ENCODE data around the gene SLC2A4RG. TPM values are rescaled to one million over a fixed set of nuclear protein-coding genes. Genes with fewer than 3 reads are reported as not detected.
A peak's percentile ranks its signal among the peaks of the same experiment; 100 is the strongest.

The SLC2A4RG gene
- total and polyA plus RNA-seq, 2 of the 13 experiments (the other 11 are each of a cell fraction or from before 2014, with no cell fraction given): 91.4 to 95.9 TPM

- TF ChIP-seq, protein P1, sequence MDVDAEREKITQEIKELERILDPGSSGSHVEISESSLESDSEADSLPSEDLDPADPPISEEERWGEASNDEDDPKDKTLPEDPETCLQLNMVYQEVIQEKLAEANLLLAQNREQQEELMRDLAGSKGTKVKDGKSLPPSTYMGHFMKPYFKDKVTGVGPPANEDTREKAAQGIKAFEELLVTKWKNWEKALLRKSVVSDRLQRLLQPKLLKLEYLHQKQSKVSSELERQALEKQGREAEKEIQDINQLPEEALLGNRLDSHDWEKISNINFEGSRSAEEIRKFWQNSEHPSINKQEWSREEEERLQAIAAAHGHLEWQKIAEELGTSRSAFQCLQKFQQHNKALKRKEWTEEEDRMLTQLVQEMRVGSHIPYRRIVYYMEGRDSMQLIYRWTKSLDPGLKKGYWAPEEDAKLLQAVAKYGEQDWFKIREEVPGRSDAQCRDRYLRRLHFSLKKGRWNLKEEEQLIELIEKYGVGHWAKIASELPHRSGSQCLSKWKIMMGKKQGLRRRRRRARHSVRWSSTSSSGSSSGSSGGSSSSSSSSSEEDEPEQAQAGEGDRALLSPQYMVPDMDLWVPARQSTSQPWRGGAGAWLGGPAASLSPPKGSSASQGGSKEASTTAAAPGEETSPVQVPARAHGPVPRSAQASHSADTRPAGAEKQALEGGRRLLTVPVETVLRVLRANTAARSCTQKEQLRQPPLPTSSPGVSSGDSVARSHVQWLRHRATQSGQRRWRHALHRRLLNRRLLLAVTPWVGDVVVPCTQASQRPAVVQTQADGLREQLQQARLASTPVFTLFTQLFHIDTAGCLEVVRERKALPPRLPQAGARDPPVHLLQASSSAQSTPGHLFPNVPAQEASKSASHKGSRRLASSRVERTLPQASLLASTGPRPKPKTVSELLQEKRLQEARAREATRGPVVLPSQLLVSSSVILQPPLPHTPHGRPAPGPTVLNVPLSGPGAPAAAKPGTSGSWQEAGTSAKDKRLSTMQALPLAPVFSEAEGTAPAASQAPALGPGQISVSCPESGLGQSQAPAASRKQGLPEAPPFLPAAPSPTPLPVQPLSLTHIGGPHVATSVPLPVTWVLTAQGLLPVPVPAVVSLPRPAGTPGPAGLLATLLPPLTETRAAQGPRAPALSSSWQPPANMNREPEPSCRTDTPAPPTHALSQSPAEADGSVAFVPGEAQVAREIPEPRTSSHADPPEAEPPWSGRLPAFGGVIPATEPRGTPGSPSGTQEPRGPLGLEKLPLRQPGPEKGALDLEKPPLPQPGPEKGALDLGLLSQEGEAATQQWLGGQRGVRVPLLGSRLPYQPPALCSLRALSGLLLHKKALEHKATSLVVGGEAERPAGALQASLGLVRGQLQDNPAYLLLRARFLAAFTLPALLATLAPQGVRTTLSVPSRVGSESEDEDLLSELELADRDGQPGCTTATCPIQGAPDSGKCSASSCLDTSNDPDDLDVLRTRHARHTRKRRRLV (CRISPR knock-in tag; IDR thresholded peaks at IDR 0.05): peak; percentile 61; the same call in 1 of the 2 replicates
- TF ChIP-seq ZNF761 (CRISPR knock-in tag; conservative IDR thresholded peaks at IDR 0.05) (peak; percentile 59; the same call in 1 of the 2 replicates), NR3C1 (CRISPR knock-in tag; IDR thresholded peaks at IDR 0.05) (no peak), ZNF431 (CRISPR knock-in tag; IDR thresholded peaks at IDR 0.05; ENCODE audit: borderline replicate concordance, low read depth) (0 out of 2 replicates have a peak, but pooled peaks have one; percentile 1), NFE2L2 (IDR thresholded peaks at IDR 0.05; ENCODE audit: low read length) (no peak), ZNF569 (CRISPR knock-in tag; IDR thresholded peaks at IDR 0.05; ENCODE audit: borderline replicate concordance) (0 out of 2 replicates have a peak, but pooled peaks have one; percentile 65), ZNF101 (CRISPR knock-in tag; IDR thresholded peaks at IDR 0.05; ENCODE audit: borderline replicate concordance, low read depth) (no peak), ZNF335 (CRISPR knock-in tag; IDR thresholded peaks at IDR 0.05) (peak; percentile 67; the same call in 1 of the 2 replicates), KAT2B (IDR thresholded peaks at IDR 0.05; ENCODE audit: borderline replicate concordance, low read depth, low read length) (no peak), ZFP62 (CRISPR knock-in tag; IDR thresholded peaks at IDR 0.05) (0 out of 2 replicates have a peak, but pooled peaks have one; percentile 53), HOXA5 (CRISPR knock-in tag; IDR thresholded peaks at IDR 0.05) (no peak), ZNF605 (CRISPR knock-in tag; IDR thresholded peaks at IDR 0.05) (peak; percentile 93), XBP1 (CRISPR knock-in tag; IDR thresholded peaks at IDR 0.05) (0 out of 2 replicates have a peak, but pooled peaks have one; percentile 19), ZNF343 (CRISPR knock-in tag; IDR thresholded peaks at IDR 0.05) (peak; percentile 19; the same call in 1 of the 2 replicates), SMAD1 (CRISPR knock-in tag; IDR thresholded peaks at IDR 0.05; ENCODE audit: borderline replicate concordance, low read depth) (no peak), ZNF20 (CRISPR knock-in tag; IDR thresholded peaks at IDR 0.05) (peak; percentile 70), ZNF329 (CRISPR knock-in tag; IDR thresholded peaks at IDR 0.05; ENCODE audit: low read depth) (peak; percentile 55; the same call in 1 of the 2 replicates)
- TF ChIP-seq, protein P2, sequence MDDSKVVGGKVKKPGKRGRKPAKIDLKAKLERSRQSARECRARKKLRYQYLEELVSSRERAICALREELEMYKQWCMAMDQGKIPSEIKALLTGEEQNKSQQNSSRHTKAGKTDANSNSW (CRISPR knock-in tag; IDR thresholded peaks at IDR 0.05; ENCODE audit: borderline replicate concordance): 0 out of 2 replicates have a peak, but pooled peaks have one; percentile 11
- TF ChIP-seq, protein P3, sequence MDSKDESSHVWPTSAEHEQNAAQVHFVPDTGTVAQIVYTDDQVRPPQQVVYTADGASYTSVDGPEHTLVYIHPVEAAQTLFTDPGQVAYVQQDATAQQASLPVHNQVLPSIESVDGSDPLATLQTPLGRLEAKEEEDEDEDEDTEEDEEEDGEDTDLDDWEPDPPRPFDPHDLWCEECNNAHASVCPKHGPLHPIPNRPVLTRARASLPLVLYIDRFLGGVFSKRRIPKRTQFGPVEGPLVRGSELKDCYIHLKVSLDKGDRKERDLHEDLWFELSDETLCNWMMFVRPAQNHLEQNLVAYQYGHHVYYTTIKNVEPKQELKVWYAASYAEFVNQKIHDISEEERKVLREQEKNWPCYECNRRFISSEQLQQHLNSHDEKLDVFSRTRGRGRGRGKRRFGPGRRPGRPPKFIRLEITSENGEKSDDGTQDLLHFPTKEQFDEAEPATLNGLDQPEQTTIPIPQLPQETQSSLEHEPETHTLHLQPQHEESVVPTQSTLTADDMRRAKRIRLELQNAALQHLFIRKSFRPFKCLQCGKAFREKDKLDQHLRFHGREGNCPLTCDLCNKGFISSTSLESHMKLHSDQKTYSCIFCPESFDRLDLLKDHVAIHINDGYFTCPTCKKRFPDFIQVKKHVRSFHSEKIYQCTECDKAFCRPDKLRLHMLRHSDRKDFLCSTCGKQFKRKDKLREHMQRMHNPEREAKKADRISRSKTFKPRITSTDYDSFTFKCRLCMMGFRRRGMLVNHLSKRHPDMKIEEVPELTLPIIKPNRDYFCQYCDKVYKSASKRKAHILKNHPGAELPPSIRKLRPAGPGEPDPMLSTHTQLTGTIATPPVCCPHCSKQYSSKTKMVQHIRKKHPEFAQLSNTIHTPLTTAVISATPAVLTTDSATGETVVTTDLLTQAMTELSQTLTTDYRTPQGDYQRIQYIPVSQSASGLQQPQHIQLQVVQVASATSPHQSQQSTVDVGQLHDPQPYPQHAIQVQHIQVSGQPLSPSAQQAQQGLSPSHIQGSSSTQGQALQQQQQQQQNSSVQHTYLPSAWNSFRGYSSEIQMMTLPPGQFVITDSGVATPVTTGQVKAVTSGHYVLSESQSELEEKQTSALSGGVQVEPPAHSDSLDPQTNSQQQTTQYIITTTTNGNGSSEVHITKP (CRISPR knock-in tag; IDR thresholded peaks at IDR 0.05; ENCODE audit: low read depth): 0 out of 2 replicates have a peak, but pooled peaks have one; percentile 17
- TF ChIP-seq, protein P4, sequence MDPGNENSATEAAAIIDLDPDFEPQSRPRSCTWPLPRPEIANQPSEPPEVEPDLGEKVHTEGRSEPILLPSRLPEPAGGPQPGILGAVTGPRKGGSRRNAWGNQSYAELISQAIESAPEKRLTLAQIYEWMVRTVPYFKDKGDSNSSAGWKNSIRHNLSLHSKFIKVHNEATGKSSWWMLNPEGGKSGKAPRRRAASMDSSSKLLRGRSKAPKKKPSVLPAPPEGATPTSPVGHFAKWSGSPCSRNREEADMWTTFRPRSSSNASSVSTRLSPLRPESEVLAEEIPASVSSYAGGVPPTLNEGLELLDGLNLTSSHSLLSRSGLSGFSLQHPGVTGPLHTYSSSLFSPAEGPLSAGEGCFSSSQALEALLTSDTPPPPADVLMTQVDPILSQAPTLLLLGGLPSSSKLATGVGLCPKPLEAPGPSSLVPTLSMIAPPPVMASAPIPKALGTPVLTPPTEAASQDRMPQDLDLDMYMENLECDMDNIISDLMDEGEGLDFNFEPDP (CRISPR knock-in tag; conservative IDR thresholded peaks at IDR 0.05): 0 out of 2 replicates have a peak, but pooled peaks have one; percentile 85
These were observed 868 bp upstream of the SLC2A4RG start (continued) for GRCh38 chr20:63738687-63739129.

All from HepG2 (cell line).